Limb (tissue), 2 donors: ENCODE results near the gene ZBED3.

Experiments used
- DNase-seq, 2 donors: peaks; one replicate each; pipeline ENCODE4 v3.0.0-alpha.2; 2016; ENCODE audit errors: extremely low spot score in 2 of 2

The ZBED3 gene

DNA sequence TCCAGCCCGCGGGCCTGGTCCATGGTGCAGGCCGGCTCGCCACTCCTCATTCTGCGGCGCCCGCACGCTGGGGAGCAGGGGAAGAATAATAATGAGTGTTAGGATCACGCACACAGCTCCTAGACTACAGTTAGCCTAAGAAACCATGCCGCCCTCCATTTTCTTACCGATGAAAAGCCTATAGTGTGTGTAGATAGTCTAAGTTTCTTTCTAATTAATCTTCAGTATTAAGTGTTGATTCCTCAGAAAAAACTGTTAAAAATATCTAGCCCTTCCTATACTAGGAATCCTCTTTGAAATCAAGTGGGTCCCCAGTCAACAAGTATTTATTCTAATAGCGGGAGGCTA lies 9.3 kb downstream of the ZBED3 start:
- DNase-seq: no peak

DNA sequence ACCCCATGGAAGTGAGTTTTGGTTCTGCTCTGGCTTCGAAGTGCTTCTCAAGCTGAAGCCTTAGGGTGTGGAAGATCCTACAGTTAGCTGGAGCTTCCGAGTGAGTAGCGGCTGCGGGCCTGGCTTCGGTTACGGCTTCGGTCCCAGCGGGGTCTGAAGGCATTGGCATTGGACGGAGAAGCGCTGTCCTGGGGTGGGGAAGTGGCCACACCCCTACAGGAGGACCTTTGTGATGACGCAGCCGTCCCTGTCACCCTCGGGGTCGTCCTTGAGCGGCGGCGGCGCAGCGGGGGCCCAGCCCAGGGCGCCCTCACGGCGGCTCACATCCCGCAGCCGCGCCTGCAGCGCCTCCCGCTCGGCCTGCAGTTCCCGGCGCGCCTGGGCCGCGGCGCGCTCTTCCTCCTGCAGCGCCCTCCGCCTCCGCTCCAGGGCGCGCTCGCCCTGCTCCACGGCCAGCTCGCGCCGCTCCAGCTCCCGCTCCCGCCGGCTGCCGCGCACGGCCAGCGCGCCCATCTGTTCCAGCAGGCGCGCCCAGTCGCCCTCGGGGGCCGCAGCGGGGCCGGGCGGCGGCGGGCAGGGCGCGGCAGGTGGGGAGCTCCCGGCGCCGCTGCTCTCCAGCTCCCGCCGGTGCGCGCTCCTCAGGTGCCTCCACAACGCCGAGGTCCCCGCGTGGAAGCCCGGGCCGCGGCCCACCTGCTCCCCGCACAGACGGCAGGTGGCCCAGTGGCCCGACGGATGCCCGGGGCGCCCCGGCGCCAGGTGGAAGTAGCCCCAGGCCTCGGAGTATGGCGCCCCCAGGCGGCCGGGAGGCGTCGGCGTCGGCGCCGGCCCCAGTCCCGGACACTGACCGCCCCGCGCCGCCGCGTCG lies 9.9 kb downstream of the ZBED3 start:
- DNase-seq: peak; percentile 52 to 83

DNA sequence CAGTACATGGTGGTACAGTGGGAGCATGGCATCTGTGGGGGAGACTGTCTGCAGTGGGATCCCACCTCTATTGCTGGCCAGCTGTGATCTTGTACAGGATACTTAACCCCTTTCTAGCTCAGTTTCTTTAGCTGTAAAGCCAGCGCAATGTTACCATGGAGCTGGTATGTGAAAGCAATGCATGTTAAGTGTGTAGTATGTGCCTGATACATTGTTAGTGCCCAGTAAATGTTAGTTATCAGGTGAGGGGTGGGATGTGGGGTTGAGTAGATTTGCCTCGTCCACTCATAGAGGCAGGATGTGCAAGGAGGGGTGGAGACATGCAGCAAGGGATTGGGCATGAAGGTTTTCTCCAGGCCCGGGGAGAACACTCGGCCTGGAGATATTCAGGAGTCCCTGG lies 12.3 kb downstream of the ZBED3 start:
- no peak for DNase-seq

DNA sequence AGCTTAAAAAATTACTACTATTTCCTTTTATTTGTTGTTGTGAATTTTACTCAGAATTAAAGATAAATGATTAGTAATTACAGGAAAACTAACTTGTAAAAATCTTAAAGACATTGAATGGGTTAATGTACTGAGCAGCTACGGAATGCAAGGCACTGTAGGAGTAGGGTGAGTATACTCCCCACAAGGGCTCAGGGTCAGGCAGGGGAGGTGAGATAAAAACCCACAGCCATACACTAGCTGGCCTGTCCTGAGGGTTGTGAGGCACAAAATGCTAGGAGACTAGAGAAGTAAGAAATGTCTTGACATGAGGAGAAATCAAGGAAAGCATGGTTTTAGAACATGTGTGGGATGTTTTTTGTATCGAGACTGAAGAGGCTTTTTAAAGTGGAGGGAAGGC lies 13.4 kb downstream of the ZBED3 start:
- no peak for DNase-seq

DNA sequence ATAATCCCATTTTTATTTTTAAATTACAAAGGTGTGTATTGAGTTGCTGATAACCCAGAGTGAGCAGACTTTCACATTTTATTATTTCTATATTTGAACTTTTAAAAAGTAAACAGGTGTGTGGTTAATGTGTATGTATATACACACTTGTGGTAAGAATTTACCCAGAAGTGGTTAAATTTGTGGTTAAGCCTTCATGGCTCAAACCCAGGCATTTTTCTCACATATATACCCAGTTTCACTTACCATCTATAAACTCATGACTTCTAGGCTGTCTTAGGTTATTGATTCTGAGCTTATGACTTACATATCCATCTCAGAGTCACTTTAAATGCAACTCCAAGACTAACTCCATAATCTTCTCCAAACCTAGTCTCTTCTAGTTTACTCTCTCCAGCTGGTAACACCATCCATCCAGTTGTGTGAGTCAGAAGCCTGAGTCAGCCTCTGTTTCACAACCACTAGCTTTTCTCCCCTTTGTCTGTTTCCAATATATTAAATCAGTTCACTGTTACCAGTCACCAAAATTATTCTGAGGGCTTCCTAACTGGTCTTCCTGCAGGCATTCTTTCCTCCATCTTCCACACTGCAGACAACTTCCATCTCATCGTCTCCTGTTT lies 20.2 kb downstream of the ZBED3 start:
- no peak for DNase-seq

DNA sequence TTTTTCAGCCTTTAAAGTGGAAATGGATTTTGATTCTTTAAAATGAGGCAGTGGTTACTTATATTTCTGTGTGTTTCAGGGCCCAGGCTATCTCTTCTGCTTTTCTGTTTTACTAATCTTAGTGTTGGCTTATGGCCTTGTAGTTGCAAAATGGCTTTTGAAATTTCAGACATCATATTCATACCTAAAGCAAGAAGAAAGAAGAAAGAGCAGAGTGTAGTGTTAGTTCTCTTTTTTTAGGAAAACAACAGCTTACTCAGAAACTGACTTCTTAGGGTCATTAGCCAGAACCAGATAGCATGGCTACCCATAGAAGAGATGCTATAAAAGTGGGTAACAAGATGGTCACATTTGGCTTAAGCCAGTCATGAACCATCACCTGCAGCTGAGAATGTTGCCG lies 20.9 kb downstream of the ZBED3 start:
- DNase-seq: no peak

DNA sequence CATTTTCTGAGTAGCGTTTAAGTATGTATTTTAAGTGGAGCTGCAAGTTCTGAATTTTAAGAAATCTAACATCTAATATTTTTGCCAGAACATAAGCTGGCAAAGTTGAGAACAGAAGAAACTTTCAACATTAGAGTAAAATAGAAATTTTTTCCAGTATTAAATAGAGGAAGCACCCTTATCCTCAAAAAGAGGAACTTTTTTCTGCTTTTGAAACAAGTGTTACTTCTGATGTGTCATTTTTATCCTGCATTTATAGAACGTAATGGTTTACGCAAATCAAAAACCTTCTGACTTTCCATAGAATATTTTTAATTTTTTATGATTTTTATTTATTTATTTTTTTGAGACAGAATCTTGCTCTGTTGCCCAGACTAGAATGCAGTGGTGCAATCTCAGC lies 21.8 kb downstream of the ZBED3 start:
- DNase-seq: no peak

DNA sequence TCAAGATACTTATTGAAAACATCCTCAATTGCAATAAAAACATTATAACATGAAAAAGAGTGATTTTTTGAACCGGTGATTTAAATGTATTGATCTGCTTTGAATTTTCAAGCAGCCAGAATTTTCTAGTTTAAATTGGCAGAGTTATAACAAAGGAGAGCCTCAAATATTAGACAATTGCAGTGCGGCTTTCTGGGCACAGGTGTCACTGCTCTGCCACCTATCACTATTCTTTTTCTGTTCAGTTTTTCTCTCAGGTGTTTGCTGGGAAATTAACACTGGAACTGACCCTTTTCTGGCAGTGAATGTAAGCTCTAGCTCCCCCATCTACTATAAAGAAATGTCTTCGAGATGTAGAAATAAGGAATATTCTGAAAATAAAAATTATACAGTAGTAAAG lies 23.0 kb downstream of the ZBED3 start:
- no peak for DNase-seq

DNA sequence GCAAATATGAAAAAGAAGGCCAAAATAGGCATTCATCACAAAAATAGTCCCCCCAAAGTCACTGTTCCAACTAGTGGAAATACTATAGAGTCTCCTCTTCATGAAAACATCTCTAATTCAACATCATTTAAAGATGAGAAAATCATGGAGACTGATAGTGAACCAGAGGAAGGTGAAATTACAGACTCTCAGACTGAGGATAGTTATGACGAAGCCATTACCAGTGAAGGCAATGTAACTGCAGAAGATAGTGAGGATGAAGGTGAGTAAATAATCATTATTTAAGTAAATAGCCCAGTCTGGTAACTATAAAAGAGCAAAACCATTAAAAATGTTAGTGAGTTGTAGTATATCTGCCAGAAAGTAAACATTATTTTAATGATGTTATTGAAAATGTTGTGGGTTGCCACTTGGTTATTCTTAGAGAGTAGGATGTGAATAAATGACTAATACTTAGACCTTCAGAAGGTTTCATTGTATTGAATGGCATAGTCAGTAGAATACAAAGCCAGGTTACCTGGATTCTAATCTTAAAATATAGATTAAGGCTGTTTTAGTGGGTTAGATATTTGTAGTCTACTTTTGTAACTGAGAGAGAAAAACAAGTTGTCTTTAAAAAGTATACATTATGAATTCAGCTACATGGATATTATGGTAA lies 40.5 kb downstream of the ZBED3 start:
- no peak for DNase-seq

DNA sequence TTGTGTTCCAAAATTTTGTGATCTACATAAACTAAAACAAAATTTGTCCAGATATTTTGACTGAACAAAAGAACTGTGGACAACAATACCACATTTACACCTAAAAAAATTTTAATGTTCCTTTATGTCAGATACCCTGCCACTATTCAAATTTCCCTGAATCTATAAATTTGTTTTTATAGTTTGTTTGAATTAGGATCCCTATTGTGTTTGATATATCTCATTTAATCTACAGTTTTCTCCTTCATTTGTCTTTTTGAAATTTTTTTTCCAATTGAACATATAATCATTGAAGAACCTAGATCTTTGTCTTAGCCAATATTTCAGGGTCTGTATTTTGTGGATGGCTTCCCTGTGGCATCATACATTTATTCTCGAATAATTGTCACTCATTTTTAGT lies 51.1 kb downstream of the ZBED3 start:
- DNase-seq: no peak

DNA sequence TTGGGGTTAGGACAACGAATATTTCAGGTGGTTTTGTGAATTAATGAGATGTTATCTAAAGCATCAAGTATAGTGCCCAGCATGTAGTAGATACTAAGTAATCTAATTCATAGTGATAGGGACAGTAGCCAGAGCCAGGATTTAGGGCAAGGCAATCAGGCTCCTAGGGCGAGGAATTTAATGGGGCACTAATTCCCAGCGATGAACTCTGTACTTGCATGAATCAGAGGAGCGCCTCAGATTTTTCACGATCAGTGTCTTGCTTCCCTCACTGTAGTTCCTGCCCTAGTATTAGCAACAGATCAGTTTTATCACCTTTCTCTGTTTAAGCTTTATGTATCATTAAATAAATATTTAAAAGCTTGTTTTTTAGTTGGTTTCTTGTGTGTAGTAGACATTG lies 53.7 kb downstream of the ZBED3 start:
- no peak for DNase-seq

DNA sequence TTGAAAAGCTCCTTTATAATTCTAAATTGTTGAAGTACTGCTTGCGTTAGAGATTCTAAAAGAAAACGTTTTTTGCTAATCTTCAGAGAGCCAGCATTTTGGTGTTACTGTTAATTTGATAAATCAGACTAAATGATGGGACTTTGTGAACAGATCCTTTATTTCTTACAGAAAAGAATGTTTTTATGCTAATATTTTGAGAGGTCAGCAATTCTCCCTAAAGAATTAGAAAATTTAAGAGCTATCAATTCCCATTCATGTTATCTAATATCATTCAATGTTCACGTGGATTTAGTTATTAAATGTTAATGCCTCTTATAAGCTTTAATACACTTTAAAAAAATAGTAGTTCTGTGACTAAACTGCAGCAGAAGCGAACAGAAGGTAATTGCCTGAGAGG lies 54.5 kb downstream of the ZBED3 start:
- DNase-seq: no peak

DNA sequence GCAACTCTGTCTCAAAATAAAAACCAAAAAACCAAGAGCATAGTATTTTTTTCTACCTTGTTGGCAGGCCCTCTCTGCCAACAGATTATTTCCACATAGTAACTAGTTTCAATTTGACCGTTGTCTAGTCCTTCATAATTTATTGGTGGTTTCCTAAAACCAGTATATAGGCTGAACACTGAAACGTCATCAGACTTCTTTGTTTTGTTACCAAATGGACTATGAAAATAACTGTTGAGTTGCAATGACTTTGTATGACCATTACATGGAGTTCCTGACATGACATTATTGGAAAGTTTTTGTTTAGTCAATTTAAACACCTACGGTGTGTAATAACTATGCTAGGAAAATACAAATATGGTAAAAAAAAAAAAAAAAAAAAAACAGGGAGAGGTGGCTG lies 55.2 kb downstream of the ZBED3 start:
- no peak for DNase-seq

DNA sequence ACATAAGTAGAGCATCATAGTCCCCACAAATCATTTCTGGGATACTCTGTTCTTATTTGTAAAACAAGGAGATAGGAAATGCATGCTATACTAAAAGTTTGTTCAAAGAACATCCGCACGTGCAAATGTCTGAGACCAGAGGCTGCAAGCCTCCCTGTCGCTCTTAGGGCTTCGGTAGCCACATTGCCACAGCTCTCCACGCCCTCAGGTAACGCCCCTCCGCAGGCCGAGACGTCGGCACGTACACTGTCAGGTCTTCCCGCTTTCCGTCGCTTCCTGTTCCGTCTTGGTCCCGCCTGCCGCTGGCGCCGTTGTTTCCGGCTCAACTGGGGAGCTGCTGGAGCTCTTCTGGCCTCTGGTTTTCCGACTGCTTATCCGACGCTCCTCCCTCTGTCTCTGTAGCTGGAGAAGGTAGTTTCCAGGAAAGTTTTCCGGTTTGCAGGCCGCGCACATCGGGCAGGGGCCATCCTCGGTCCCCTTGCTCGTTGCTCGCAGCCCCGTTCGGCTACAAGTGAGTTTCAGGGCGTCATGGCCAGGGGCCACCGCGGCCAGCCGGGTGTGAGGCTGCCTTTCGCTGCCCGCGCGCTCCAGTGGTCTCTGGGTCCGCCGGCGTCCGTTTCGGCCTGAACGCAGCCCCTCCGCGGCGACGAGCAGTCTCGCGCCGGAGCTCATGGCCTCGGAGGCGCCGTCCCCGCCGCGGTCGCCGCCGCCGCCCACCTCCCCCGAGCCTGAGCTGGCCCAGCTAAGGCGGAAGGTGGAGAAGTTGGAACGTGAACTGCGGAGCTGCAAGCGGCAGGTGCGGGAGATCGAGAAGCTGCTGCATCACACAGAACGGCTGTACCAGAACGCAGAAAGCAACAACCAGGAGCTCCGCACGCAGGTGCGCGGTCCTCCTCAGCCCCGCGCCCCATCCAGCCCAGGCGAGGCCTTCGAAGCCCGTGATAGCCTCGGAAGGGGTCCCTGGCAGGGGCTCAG lies 56.7 kb downstream of the ZBED3 start, which contains the start of gene AGGF1:
Gene AGGF1, plus strand, starts transcription at position 308 of the 975 bp plus-strand sequence. Its CDS starts 363 bp downstream, at position 671.
- DNase-seq: peak; percentile 93 to 96

DNA sequence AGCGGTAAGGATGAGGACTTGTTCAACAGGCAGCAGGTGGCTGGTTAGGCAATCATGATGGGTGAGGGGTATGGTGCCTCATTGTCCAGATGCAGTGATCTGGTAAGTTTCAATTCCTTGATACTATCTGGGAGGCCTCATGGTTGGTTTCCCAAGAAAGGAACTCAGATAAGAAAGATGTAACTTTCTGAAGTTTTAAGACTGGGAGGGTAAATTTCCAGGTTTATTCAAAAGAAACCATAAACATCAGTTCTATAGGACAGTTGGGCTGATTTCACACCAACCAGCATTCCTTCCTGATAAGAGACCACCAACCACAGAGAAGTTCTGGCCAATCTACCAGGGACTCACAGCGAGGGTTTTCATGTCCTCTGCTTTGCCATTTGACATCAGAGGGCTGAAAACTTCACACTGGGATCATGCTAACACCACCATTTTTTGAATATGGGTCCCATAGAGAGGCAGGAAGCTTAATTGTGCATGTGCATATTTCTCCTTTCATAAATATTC lies 57.7 kb downstream of the ZBED3 start:
- DNase-seq: no peak

DNA sequence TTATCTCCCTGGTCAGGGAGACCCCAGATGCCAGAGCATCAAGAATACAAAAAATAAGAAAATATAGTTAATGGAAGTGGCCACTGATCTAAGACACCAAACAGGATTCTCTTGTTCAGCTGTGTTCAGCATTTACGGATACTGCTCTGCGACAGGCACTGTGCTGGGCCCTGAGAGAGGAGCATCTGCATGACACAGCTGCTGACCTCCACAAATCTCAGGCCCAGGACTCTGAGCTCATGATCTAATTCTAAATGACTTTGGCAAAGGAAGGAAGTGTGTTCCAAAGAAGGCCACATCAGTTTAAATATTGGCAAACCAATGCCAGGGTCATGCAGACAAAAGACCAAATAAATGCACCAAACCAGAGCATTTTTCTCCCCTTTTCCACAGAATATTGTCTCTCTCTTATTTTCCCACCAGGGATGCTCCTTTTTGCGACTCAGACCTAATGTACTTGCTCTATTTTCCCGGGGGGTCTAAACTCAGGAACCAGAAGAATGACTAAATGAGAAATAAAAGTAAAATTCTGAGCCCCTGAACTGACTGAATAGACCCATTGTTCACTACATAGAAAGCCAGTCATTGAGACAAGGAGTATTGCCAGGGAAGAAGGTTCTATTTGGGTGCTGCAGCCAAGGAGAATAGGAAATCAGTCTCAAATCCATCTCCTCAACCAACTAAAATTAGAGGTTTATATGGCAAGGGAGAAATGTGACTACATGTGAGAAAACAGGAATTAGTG lies 58.3 kb downstream of the ZBED3 start:
- DNase-seq: no peak

DNA sequence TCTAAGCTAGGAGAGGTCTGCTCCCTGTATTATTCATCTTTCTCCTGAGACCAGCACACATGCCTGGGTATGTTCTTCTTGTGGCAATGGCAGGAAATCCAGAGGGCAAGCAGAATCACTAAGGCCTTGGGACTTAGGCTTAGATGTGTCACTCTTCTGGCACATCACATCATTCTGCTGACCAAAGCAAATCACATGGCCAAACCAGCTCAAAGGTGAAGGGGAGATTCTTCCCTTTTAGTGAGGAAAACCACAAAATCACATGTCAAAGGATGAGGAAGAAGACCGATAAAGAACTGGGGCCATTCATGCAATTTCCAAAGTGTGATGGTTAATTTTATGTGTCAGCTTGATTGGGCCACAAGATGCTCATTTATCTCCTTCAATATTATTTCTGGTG lies 62.6 kb downstream of the ZBED3 start:
- no peak for DNase-seq

DNA sequence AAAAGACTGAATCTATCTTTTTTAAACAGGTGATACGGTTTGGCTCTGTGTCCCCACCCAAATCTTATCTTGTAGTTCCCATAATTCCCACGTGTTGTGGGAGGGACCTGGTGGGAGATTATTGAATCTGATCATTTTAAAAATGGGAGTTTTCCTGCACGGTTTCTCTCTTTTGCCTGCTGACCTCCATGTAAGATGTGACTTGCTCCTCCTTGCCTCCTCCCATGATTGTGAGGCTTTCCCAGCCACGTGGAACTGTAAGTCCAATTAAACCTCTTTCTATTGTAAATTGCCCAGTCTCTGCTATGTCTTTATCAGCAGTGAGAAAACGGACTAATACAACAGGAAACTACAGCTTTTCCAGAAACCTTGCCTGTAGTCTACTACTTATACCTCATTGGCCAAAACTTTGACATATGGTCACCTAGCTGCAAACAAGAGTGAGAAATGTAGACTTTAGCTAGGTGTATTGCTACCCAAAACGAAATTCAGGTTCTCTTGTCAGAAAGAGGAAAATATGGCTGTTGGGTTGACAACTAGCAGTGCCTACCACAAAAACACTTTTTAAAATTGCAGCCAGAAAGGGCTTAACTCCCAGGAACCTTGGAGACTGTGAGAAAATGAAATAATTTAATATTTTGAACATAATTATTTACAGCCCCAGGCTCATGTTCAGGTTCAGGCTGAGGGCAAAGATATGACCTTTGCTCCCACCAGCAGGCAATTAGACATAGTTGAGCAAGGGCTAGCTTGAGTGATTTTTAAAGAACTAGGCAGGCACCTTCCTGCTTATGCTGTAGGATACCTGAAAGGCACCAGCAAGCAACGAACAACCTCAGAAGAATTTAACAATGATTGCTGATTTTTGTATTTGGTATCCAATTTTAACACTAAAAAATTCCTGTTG lies 64.3 kb downstream of the ZBED3 start:
- no peak for DNase-seq
